Neural progenitor cell (in vitro differentiated cells): Measurements from ENCODE around the gene ZBTB20.

Experiments used
- EZH2 ChIP-seq: fragments of 200-600 bp; sonication (generic); IDR thresholded peaks from 2 replicates; pipeline ENCODE4 v1.6.1; 2017; ENCODE audit warnings: antibody characterized with exemption, mild to moderate bottlenecking, moderate library complexity
- EZH2phosphoT487 ChIP-seq: fragments of 200-600 bp; sonication (generic); IDR thresholded peaks from 2 replicates; pipeline ENCODE4 v1.6.1; 2017; ENCODE audit warnings: antibody characterized with exemption
- TF ChIP-seq, protein P1 (sequence below): fragments of 200-600 bp; sonication (generic); IDR thresholded peaks from 2 replicates; pipeline ENCODE4 v1.5.1; 2017; ENCODE audit warnings: antibody characterized with exemption, mild to moderate bottlenecking

DNA sequence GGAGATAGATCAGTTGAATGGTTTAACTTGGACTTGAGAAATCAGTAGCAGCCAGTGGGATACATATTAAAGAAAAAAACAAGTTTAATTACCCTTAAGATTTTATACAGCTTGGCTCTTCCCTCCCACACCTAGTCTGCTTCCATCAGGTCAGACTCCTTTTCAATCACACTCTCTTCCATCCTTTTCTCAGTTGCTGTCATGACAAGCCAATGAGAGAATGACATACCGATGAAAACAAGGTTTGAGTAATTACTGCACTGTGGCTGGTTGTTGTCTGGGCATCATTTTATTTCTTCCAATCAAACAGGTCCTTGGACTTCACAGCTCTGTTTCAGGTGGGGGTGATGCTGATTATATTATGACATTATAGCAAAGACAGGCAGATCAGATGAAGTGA, 424.6 kb downstream of the ZBTB20 start:
- TF ChIP-seq, protein P1, sequence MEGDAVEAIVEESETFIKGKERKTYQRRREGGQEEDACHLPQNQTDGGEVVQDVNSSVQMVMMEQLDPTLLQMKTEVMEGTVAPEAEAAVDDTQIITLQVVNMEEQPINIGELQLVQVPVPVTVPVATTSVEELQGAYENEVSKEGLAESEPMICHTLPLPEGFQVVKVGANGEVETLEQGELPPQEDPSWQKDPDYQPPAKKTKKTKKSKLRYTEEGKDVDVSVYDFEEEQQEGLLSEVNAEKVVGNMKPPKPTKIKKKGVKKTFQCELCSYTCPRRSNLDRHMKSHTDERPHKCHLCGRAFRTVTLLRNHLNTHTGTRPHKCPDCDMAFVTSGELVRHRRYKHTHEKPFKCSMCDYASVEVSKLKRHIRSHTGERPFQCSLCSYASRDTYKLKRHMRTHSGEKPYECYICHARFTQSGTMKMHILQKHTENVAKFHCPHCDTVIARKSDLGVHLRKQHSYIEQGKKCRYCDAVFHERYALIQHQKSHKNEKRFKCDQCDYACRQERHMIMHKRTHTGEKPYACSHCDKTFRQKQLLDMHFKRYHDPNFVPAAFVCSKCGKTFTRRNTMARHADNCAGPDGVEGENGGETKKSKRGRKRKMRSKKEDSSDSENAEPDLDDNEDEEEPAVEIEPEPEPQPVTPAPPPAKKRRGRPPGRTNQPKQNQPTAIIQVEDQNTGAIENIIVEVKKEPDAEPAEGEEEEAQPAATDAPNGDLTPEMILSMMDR, result no peak
- TF ChIP-seq EZH2 (no peak), EZH2phosphoT487 (no peak)
